Nephron progenitor cell (in vitro differentiated cells): ENCODE results near the gene CR1.
"Not testable (repeated sequence)": the region's sequence is repeated elsewhere in the genome, so short reads cannot be mapped to it uniquely, and the experiment has no call there.

ENCODE experiments used
- DNase-seq: peaks from one replicate; pipeline ENCODE4 v3.0.0; 2021
- H3K27ac Mint-ChIP-seq: 2 replicates; pipeline ENCODE4 v1.8.0; 2021; ENCODE audit warnings: mild to moderate bottlenecking, moderate library complexity, mixed read lengths
- H3K27me3 Mint-ChIP-seq: 2 replicates; pipeline ENCODE4 v1.8.0; 2021; ENCODE audit warnings: mild to moderate bottlenecking, low read depth, mixed read lengths; ENCODE audit not compliant: poor library complexity
- H3K36me3 Mint-ChIP-seq: 2 replicates; pipeline ENCODE4 v1.8.0; 2021; ENCODE audit warnings: low read depth, mixed read lengths
- H3K4me1 Mint-ChIP-seq: 2 replicates; pipeline ENCODE4 v1.8.0; 2021; ENCODE audit warnings: mixed read lengths
- H3K4me3 Mint-ChIP-seq: 2 replicates; pipeline ENCODE4 v1.8.0; 2021; ENCODE audit warnings: mild to moderate bottlenecking, moderate library complexity, mixed read lengths
- H3K9me3 Mint-ChIP-seq: 2 replicates; pipeline ENCODE4 v1.8.0; 2021; ENCODE audit warnings: mild to moderate bottlenecking, moderate library complexity, mixed read lengths
- CTCF ChIP-seq: fragments of 200-600 bp; sonication (generic); IDR thresholded peaks from 2 replicates; pipeline ENCODE4 v1.5.0; 2021; ENCODE audit warnings: antibody characterized with exemption

Gene CR1

GRCh38 chr1:207627496-207627895 is 131.5 kb downstream of the CR1 start:
- no peaks in the 10 kb centered on the region for H3K27me3 Mint-ChIP-seq
- H3K4me1 Mint-ChIP-seq, result no peaks in the 10 kb centered on the region

GRCh38 chr1:207628776-207629175 is 132.8 kb downstream of the CR1 start:
- Mint-ChIP-seq H3K4me3 (no peak overlapping the region), H3K4me1 (no peaks in the 10 kb centered on the region), H3K9me3 (no peaks in the 10 kb centered on the region), H3K36me3 (no peaks in the 10 kb centered on the region), H3K27me3 (peaks cover 3% of the 10 kb centered on the region), H3K27ac (no peak overlapping the region)
- TF ChIP-seq CTCF, result no peak
- no peak for DNase-seq

More at GRCh38 chr1:207627496-207627895, 131.5 kb downstream of the CR1 start:
- Mint-ChIP-seq H3K4me3 (no peak overlapping the region), H3K36me3 (no peaks in the 10 kb centered on the region), H3K27ac (no peak overlapping the region), H3K9me3 (no peaks in the 10 kb centered on the region)
- TF ChIP-seq CTCF, result no peak
- DNase-seq, result no peak

- Mint-ChIP-seq H3K9me3 (no peaks in the 10 kb centered on the region), H3K36me3 (no peaks in the 10 kb centered on the region), H3K27ac (no peak overlapping the region), H3K27me3 (peaks cover 10% of the 10 kb centered on the region), H3K4me3 (no peak overlapping the region), H3K4me1 (peaks cover 20% of the 10 kb centered on the region)
- TF ChIP-seq CTCF, result no peak
- DNase-seq, result no peak
Measured at GRCh38 chr1:207631137-207631536, 135.2 kb downstream of the CR1 start.

GRCh38 chr1:207633226-207633625 is 137.3 kb downstream of the CR1 start:
- Mint-ChIP-seq H3K4me1 (peaks cover 30% of the 10 kb centered on the region), H3K27ac (no peak overlapping the region)

GRCh38 chr1:207633699-207634289 is 137.8 kb downstream of the CR1 start:
- H3K36me3 Mint-ChIP-seq, H3K4me3 Mint-ChIP-seq, H3K27ac Mint-ChIP-seq, H3K9me3 Mint-ChIP-seq, DNase-seq, H3K27me3 Mint-ChIP-seq: not testable (repeated sequence)
- H3K4me1 Mint-ChIP-seq, result peaks cover 35% of the 10 kb centered on the region

More at GRCh38 chr1:207633226-207633625, 137.3 kb downstream of the CR1 start:
- H3K9me3 Mint-ChIP-seq, result no peaks in the 10 kb centered on the region
- TF ChIP-seq CTCF, result no peak
- H3K4me3 Mint-ChIP-seq, result no peak overlapping the region
- peaks cover 10% of the 10 kb centered on the region for H3K27me3 Mint-ChIP-seq
- no peaks in the 10 kb centered on the region for H3K36me3 Mint-ChIP-seq
- no peak for DNase-seq

GRCh38 chr1:207634293-207634692 is 138.3 kb downstream of the CR1 start:
- not testable (repeated sequence) for DNase-seq, H3K36me3 Mint-ChIP-seq, H3K9me3 Mint-ChIP-seq, H3K27me3 Mint-ChIP-seq
- H3K4me1 Mint-ChIP-seq, result peaks cover 39% of the 10 kb centered on the region
- H3K27ac Mint-ChIP-seq, result peak overlapping the region; percentile 36
- H3K4me3 Mint-ChIP-seq, result peak overlapping the region; percentile 24

GRCh38 chr1:207635569-207636186 is 139.7 kb downstream of the CR1 start:
- not testable (repeated sequence) for DNase-seq, H3K27ac Mint-ChIP-seq, H3K9me3 Mint-ChIP-seq, H3K36me3 Mint-ChIP-seq, H3K4me3 Mint-ChIP-seq
- H3K27me3 Mint-ChIP-seq, result peaks cover 15% of the 10 kb centered on the region
- peaks cover 43% of the 10 kb centered on the region for H3K4me1 Mint-ChIP-seq

- not testable (repeated sequence) for H3K9me3 Mint-ChIP-seq, DNase-seq, H3K36me3 Mint-ChIP-seq, H3K4me3 Mint-ChIP-seq, H3K27ac Mint-ChIP-seq
- H3K4me1 Mint-ChIP-seq, result peaks cover 43% of the 10 kb centered on the region
- H3K27me3 Mint-ChIP-seq, result peaks cover 13% of the 10 kb centered on the region
Measured at GRCh38 chr1:207638487-207639145, 142.7 kb downstream of the CR1 start.

- not testable (repeated sequence) for DNase-seq, H3K27me3 Mint-ChIP-seq, H3K4me3 Mint-ChIP-seq, H3K27ac Mint-ChIP-seq, H3K9me3 Mint-ChIP-seq, H3K36me3 Mint-ChIP-seq
- H3K4me1 Mint-ChIP-seq, result peaks cover 40% of the 10 kb centered on the region
Measured at GRCh38 chr1:207639362-207639761, 143.4 kb downstream of the CR1 start.
